Testis (tissue), 3 donors: ENCODE data around the gene MMP13. TPM values are rescaled to one million over a fixed set of nuclear protein-coding genes. Genes with fewer than 3 reads are reported as not detected.

Source experiments
- DNase-seq: peaks from one replicate; pipeline ENCODE4 v3.0.0-alpha.2; 2019
- H3K27ac ChIP-seq, 2 donors: fragments of 200-600 bp; sonication (generic); one replicate each; pipeline ENCODE4 v1.5.1; 2019
- H3K27me3 ChIP-seq: fragments of 200-600 bp; sonication (generic); one replicate; pipeline ENCODE4 v1.5.1; 2019
- H3K36me3 ChIP-seq: fragments of 200-600 bp; sonication (generic); one replicate; pipeline ENCODE4 v1.5.1; 2017; ENCODE audit warnings: low read depth; ENCODE audit errors: missing control alignments
- H3K4me1 ChIP-seq: fragments of 200-600 bp; sonication (generic); one replicate; pipeline ENCODE4 v1.5.1; 2019
- H3K4me3 ChIP-seq, 2 donors: fragments of 200-600 bp; sonication (generic); one replicate each; pipeline ENCODE4 v1.5.1; 2017 to 2019
- H3K9me3 ChIP-seq: fragments of 200-600 bp; sonication (generic); one replicate; pipeline ENCODE4 v1.5.1; 2017
- CTCF ChIP-seq, 3 experiments: fragments of 450-650 bp in 2 of 3; fragments of 200-600 bp in 1 of 3; sonication (generic) in 1 of 3; IDR thresholded peaks; one replicate each; pipeline ENCODE4 v1.5.1; 2016 to 2019; ENCODE audit warnings: antibody characterized with exemption in 3 of 3, mild to moderate bottlenecking in 2 of 3, moderate library complexity in 1 of 3
- POLR2A ChIP-seq: fragments of 450-650 bp; IDR thresholded peaks from one replicate; pipeline ENCODE4 v1.6.1; 2017; ENCODE audit warnings: antibody characterized with exemption, mild to moderate bottlenecking, moderate library complexity
- WGBS, 2 donors: methylation state at CpG; one replicate each; pipeline ENCODE4 v1.1.5; 2018; 5-methylcytosine and 5-hydroxymethylcytosine counted together
- intact Hi-C: fragments of 100-400 bp; cut with DNase I; formaldehyde crosslinking; loops from one replicate; pipeline ENCODE4 v1.15.1; 2023; ENCODE audit warnings: low total_unique reads
- polyA plus RNA-seq: library from polyadenylated mRNA; stranded (reverse); fragments of 350-450 nt; fragmentation: Illumina TruSeq; extraction: RNeasy Lipid Tissue Mini Kit (QIAGEN cat#74804); gene quantifications from one replicate; pipeline ENCODE4 v1.2.3, GENCODE V29; 2014; ENCODE audit warnings: low read depth, low replicate concordance; ENCODE audit not compliant: insufficient read depth
- total RNA-seq, 2 donors: library from RNA; depleted of rRNA; stranded (reverse); fragments of >200 nt; gene quantifications; one replicate each; pipeline ENCODE4 v1.2.3, GENCODE V29; 2016

MMP13 gene
- total and polyA plus RNA-seq, 3 donors from 2014 or later = 0.31 TPM; not detected in 2

GRCh38 chr11:102940714-102941588, 14.6 kb downstream of the MMP13 start:
- Histone ChIP-seq H3K9me3 (no peaks in the 10 kb centered on the region), H3K4me3 (no peak overlapping the region), H3K27me3 (no peaks in the 10 kb centered on the region), H3K36me3 (no peaks in the 10 kb centered on the region), H3K27ac (no peak overlapping the region), H3K4me1 (no peaks in the 10 kb centered on the region)
- DNase-seq = peak; percentile 60
- 19 to 24% methylated on average over 10 of the region's 10 CpGs for WGBS, 2 donors
- TF ChIP-seq POLR2A = no peak
- peak; percentile 32 to 77 (median 62) for TF ChIP-seq CTCF (IDR thresholded peaks at IDR 0.05)
- intact Hi-C loops = no loop called here

- no peak for DNase-seq
- no peaks in the 10 kb centered on the region for H3K27me3 ChIP-seq
- H3K4me1 ChIP-seq = no peaks in the 10 kb centered on the region
- TF ChIP-seq POLR2A = no peak
- no peak for TF ChIP-seq CTCF (IDR thresholded peaks at IDR 0.05)
- intact Hi-C loops = no loop called here
- no peaks in the 10 kb centered on the region for H3K36me3 ChIP-seq
- H3K4me3 ChIP-seq = no peak overlapping the region
- H3K27ac ChIP-seq = no peak overlapping the region
- WGBS, 2 donors = 91 to 94% methylated on average over 6 of the region's 6 CpGs
- H3K9me3 ChIP-seq = no peaks in the 10 kb centered on the region
Observed at GRCh38 chr11:102936864-102937509, 18.5 kb downstream of the MMP13 start.

- H3K27ac ChIP-seq = no peak overlapping the region
- no peaks in the 10 kb centered on the region for H3K27me3 ChIP-seq
- H3K9me3 ChIP-seq = no peaks in the 10 kb centered on the region
- 88 to 91% methylated on average over 3 of the region's 3 CpGs for WGBS, 2 donors
- no peak overlapping the region for H3K4me3 ChIP-seq
- H3K4me1 ChIP-seq = no peaks in the 10 kb centered on the region
- H3K36me3 ChIP-seq = no peaks in the 10 kb centered on the region
- intact Hi-C loops = no loop called here
- no peak for TF ChIP-seq CTCF (IDR thresholded peaks at IDR 0.05)
- no peak for TF ChIP-seq POLR2A
- no peak for DNase-seq
Observed at GRCh38 chr11:102935514-102935913, 20.0 kb downstream of the MMP13 start.

GRCh38 chr11:102934735-102935134, 20.8 kb downstream of the MMP13 start:
- intact Hi-C loops = no loop called here
- 75 to 79% methylated on average over 4 of the region's 4 CpGs for WGBS, 2 donors
- Histone ChIP-seq H3K27ac (no peak overlapping the region), H3K36me3 (no peaks in the 10 kb centered on the region), H3K4me1 (no peaks in the 10 kb centered on the region), H3K27me3 (no peaks in the 10 kb centered on the region), H3K9me3 (no peaks in the 10 kb centered on the region), H3K4me3 (no peak overlapping the region)
- no peak for DNase-seq
- TF ChIP-seq POLR2A (no peak), CTCF (IDR thresholded peaks at IDR 0.05) (no peak)
